Neural cell (in vitro differentiated cells): ENCODE data around the gene ASPDH. TPM values are rescaled to one million over a fixed set of nuclear protein-coding genes. Genes with fewer than 3 reads are reported as not detected.
A peak's percentile ranks its signal among the peaks of the same experiment; 100 is the strongest.

Experiments
- H2AFZ ChIP-seq: fragments of 200-600, 300-800 bp; sonication (generic), shearing (Covaris generic); 2 replicates; pipeline ENCODE4 v1.6.0; 2014; ENCODE audit warnings: low read depth, mild to moderate bottlenecking, antibody characterized with exemption, low read length, moderate library complexity
- H3F3A ChIP-seq: fragments of 200-600 bp; shearing (Covaris generic); 2 replicates; pipeline ENCODE4 v1.6.1; 2016; ENCODE audit warnings: mild to moderate bottlenecking, moderate library complexity, mixed read lengths, antibody characterized with exemption, low read length; ENCODE audit not compliant: insufficient read depth, poor library complexity, severe bottlenecking
- H3K27ac ChIP-seq: fragments of 200-600, 300-800 bp; sonication (generic), shearing (Covaris generic); 2 replicates; pipeline ENCODE4 v1.5.1; 2014; ENCODE audit warnings: mild to moderate bottlenecking, low read length, moderate library complexity
- H3K27me3 ChIP-seq: fragments of 300-800, 200-600 bp; sonication (generic), shearing (Covaris generic); 2 replicates; pipeline ENCODE4 v1.6.0; 2014; ENCODE audit warnings: mild to moderate bottlenecking, low read depth, low read length, moderate library complexity; ENCODE audit not compliant: insufficient read depth
- H3K36me3 ChIP-seq: fragments of 300-800, 200-600 bp; sonication (generic), shearing (Covaris generic); 2 replicates; pipeline ENCODE4 v1.5.1; 2014; ENCODE audit warnings: mild to moderate bottlenecking, antibody characterized with exemption, low read length, moderate library complexity; ENCODE audit not compliant: insufficient read depth
- H3K4me2 ChIP-seq: fragments of 300-800, 200-600 bp; sonication (generic), shearing (Covaris generic); 2 replicates; pipeline ENCODE4 v1.6.0; 2014; ENCODE audit warnings: mild to moderate bottlenecking, low read length
- H3K4me3 ChIP-seq: fragments of 300-800, 200-600 bp; sonication (generic), shearing (Covaris generic); 2 replicates; pipeline ENCODE4 v1.5.1; 2014; ENCODE audit warnings: mild to moderate bottlenecking, low read length, moderate library complexity
- H3K79me2 ChIP-seq: fragments of 200-600 bp; shearing (Covaris generic); replicated peaks from 2 replicates; pipeline ENCODE4 v1.6.0; 2014; ENCODE audit warnings: mild to moderate bottlenecking, low read length, moderate library complexity; ENCODE audit not compliant: insufficient read depth
- H3K9ac ChIP-seq: fragments of 300-800, 200-600 bp; sonication (generic), shearing (Covaris generic); 2 replicates; pipeline ENCODE4 v1.6.1; 2016; ENCODE audit warnings: mild to moderate bottlenecking, low read length, mixed read lengths
- H3K9me2 ChIP-seq: fragments of 200-600 bp; shearing (Covaris generic); 2 replicates; pipeline ENCODE4 v1.6.1; 2016; ENCODE audit warnings: mild to moderate bottlenecking, low read length, mixed read lengths; ENCODE audit not compliant: insufficient read depth
- H3K9me3 ChIP-seq: fragments of 200-600, 300-800 bp; sonication (generic), shearing (Covaris generic); 2 replicates; pipeline ENCODE4 v1.6.1; 2016; ENCODE audit warnings: mild to moderate bottlenecking, mixed run types, low read length, moderate library complexity, mixed read lengths
- H4K20me1 ChIP-seq: fragments of 200-600 bp; shearing (Covaris generic); 2 replicates; pipeline ENCODE4 v1.6.1; 2016; ENCODE audit warnings: mild to moderate bottlenecking, mixed run types; ENCODE audit not compliant: insufficient read depth
- CTCF ChIP-seq: fragments of 450-650 bp; IDR thresholded peaks from 2 replicates; pipeline ENCODE4 v1.5.1; 2014; ENCODE audit warnings: antibody characterized with exemption, mild to moderate bottlenecking, moderate library complexity; ENCODE audit not compliant: poor library complexity, severe bottlenecking
- EP300 ChIP-seq: fragments of 450-650 bp; conservative IDR thresholded peaks from 2 replicates; pipeline ENCODE4 v1.6.1; 2014; ENCODE audit warnings: antibody characterized with exemption, mild to moderate bottlenecking, moderate library complexity; ENCODE audit not compliant: poor library complexity, severe bottlenecking
- EZH2 ChIP-seq: fragments of 200-600, 300-800 bp; shearing (Covaris generic), sonication (generic); IDR thresholded peaks from 2 replicates; pipeline ENCODE4 v1.6.1; 2014; ENCODE audit warnings: antibody characterized with exemption, low read length, borderline replicate concordance, mild to moderate bottlenecking; ENCODE audit not compliant: insufficient read depth, poor library complexity, severe bottlenecking
- MXI1 ChIP-seq: fragments of 450-650 bp; conservative IDR thresholded peaks from 2 replicates; pipeline ENCODE4 v1.6.1; 2014; ENCODE audit warnings: antibody characterized with exemption, mild to moderate bottlenecking; ENCODE audit not compliant: poor library complexity, severe bottlenecking
- POLR2AphosphoS5 ChIP-seq: IDR thresholded peaks from 2 replicates; pipeline ENCODE4 v1.6.1; 2012
- REST ChIP-seq: IDR thresholded peaks from 2 replicates; pipeline ENCODE4 v1.6.1; 2012; ENCODE audit warnings: borderline replicate concordance
- polyA plus RNA-seq: library from polyadenylated mRNA; depleted of rRNA; stranded (reverse); fragments of >200 nt; gene quantifications from 2 replicates; pipeline ENCODE4 v1.2.3, GENCODE V29; 2014

Gene ASPDH
- polyA plus RNA-seq, 1 donor from 2014 or later = not detected

- Histone ChIP-seq H3K9ac (no peak overlapping the region), H3K4me3 (no peak overlapping the region), H3K9me2 (no peaks in the 10 kb centered on the region), H3K4me2 (no peak overlapping the region), H4K20me1 (no peaks in the 10 kb centered on the region), H3F3A (no peaks in the 10 kb centered on the region), H3K36me3 (no peaks in the 10 kb centered on the region), H3K79me2 (no peaks in the 10 kb centered on the region), H3K27ac (no peak overlapping the region), H3K27me3 (peaks cover 34% of the 10 kb centered on the region), H3K9me3 (no peaks in the 10 kb centered on the region), H2AFZ (no peak overlapping the region)
- no peak for TF ChIP-seq POLR2AphosphoS5
- no peak for TF ChIP-seq CTCF
- no peak for TF ChIP-seq MXI1
- TF ChIP-seq EZH2 = no peak
These were observed 25.1 kb downstream of the ASPDH start for GRCh38 chr19:50488389-50489194.

- Histone ChIP-seq H2AFZ (no peak overlapping the region), H3F3A (no peaks in the 10 kb centered on the region), H3K79me2 (no peaks in the 10 kb centered on the region), H4K20me1 (no peaks in the 10 kb centered on the region), H3K27ac (no peak overlapping the region), H3K27me3 (peaks cover 26% of the 10 kb centered on the region), H3K4me3 (no peak overlapping the region), H3K9me2 (no peaks in the 10 kb centered on the region), H3K36me3 (no peaks in the 10 kb centered on the region), H3K9me3 (no peaks in the 10 kb centered on the region), H3K4me2 (no peak overlapping the region), H3K9ac (no peak overlapping the region)
- TF ChIP-seq POLR2AphosphoS5 = no peak
- no peak for TF ChIP-seq REST
- peak; percentile 43 for TF ChIP-seq CTCF
- no peak for TF ChIP-seq EP300
These were observed 26.7 kb downstream of the ASPDH start for GRCh38 chr19:50486823-50487515.
